Posterior cingulate gyrus (tissue), 11 donors: ENCODE data around the gene MAPRE2.
A peak's percentile ranks its signal among the peaks of the same experiment; 100 is the strongest.

ENCODE experiments used
- DNase-seq, 10 donors: peaks; one replicate each; pipeline versions ENCODE4 v3.0.0 to v3.0.0-alpha.2; 2020 to 2021; ENCODE audit warnings: mixed read lengths in 3 of 10
- intact Hi-C: fragments of 100-400 bp; cut with DNase I; formaldehyde crosslinking; loops from one replicate; pipeline ENCODE4 v1.15.1; 2023

MAPRE2 gene

GRCh38 chr18:35112696-35113095, 71.5 kb downstream of the MAPRE2 start:
- intact Hi-C loops, result no loop called here

GRCh38 chr18:35114305-35114704, 73.1 kb downstream of the MAPRE2 start:
- intact Hi-C loops, result no loop called here
- DNase-seq, result no peak

More at GRCh38 chr18:35112696-35113095, 71.5 kb downstream of the MAPRE2 start:
- no peak for DNase-seq

GRCh38 chr18:35116784-35117318, 75.6 kb downstream of the MAPRE2 start:
- DNase-seq, result no peak
- intact Hi-C loops, result no loop called here

GRCh38 chr18:35117372-35117771, 76.2 kb downstream of the MAPRE2 start:
- intact Hi-C loops, result no loop called here
- no peak for DNase-seq

- DNase-seq, result peak in 2 of 10 donors; percentile 35 to 77
- intact Hi-C loops, result no loop called here
Measured at GRCh38 chr18:35117951-35118411, 76.8 kb downstream of the MAPRE2 start.

GRCh38 chr18:35118641-35119040, 77.4 kb downstream of the MAPRE2 start:
- peak in 1 of 10 donors; percentile 77 for DNase-seq
- intact Hi-C loops, result no loop called here

- DNase-seq, result no peak
- intact Hi-C loops, result no loop called here
Measured at GRCh38 chr18:35121038-35121437, 79.8 kb downstream of the MAPRE2 start.

GRCh38 chr18:35121531-35121930, 80.3 kb downstream of the MAPRE2 start:
- no peak for DNase-seq

GRCh38 chr18:35122586-35123224, 81.5 kb downstream of the MAPRE2 start:
- peak; percentile 54 to 95 (median 74) for DNase-seq
- intact Hi-C loops, result no loop called here

More at GRCh38 chr18:35121531-35121930, 80.3 kb downstream of the MAPRE2 start:
- intact Hi-C loops, result no loop called here

- no peak for DNase-seq
- intact Hi-C loops, result no loop called here
Measured at GRCh38 chr18:35123811-35124210, 82.6 kb downstream of the MAPRE2 start.

- intact Hi-C loops, result no loop called here
- no peak for DNase-seq
Measured at GRCh38 chr18:35127201-35127600, 86.0 kb downstream of the MAPRE2 start.

- DNase-seq, result no peak
- intact Hi-C loops, result no loop called here
Measured at GRCh38 chr18:35128675-35129074, 87.5 kb downstream of the MAPRE2 start.

- intact Hi-C loops, result no loop called here
- DNase-seq, result no peak
Measured at GRCh38 chr18:35130236-35130635, 89.0 kb downstream of the MAPRE2 start.

- DNase-seq, result peak in 8 of 10 donors; percentile 50 to 92 (median 74)
- intact Hi-C loops, result no loop called here
Measured at GRCh38 chr18:35131387-35132020, 90.3 kb downstream of the MAPRE2 start.

- intact Hi-C loops, result no loop called here
- DNase-seq, result no peak
Measured at GRCh38 chr18:35132021-35132902, 91.0 kb downstream of the MAPRE2 start.

GRCh38 chr18:35134190-35134730, 93.0 kb downstream of the MAPRE2 start:
- DNase-seq, result no peak
- intact Hi-C loops, result no loop called here

GRCh38 chr18:35134791-35135531, 93.7 kb downstream of the MAPRE2 start:
- DNase-seq, result no peak
- intact Hi-C loops, result no loop called here

- intact Hi-C loops, result no loop called here
Measured at GRCh38 chr18:35136248-35136647, 95.0 kb downstream of the MAPRE2 start.

GRCh38 chr18:35136885-35137284, 95.7 kb downstream of the MAPRE2 start:
- intact Hi-C loops, result no loop called here

More at GRCh38 chr18:35136248-35136647, 95.0 kb downstream of the MAPRE2 start:
- DNase-seq, result no peak

GRCh38 chr18:35137632-35138031, 96.4 kb downstream of the MAPRE2 start:
- peak in 1 of 10 donors; percentile 47 for DNase-seq
- intact Hi-C loops, result no loop called here

More at GRCh38 chr18:35136885-35137284, 95.7 kb downstream of the MAPRE2 start:
- DNase-seq, result no peak
